Measurements from ENCODE around the gene MANEAL. TPM values are rescaled to one million over a fixed set of nuclear protein-coding genes. Genes with fewer than 3 reads are reported as not detected.

MANEAL gene
- total and polyA plus RNA-seq, 8 donors: 4.3 to 11.2 (median 5.4) TPM

DNA sequence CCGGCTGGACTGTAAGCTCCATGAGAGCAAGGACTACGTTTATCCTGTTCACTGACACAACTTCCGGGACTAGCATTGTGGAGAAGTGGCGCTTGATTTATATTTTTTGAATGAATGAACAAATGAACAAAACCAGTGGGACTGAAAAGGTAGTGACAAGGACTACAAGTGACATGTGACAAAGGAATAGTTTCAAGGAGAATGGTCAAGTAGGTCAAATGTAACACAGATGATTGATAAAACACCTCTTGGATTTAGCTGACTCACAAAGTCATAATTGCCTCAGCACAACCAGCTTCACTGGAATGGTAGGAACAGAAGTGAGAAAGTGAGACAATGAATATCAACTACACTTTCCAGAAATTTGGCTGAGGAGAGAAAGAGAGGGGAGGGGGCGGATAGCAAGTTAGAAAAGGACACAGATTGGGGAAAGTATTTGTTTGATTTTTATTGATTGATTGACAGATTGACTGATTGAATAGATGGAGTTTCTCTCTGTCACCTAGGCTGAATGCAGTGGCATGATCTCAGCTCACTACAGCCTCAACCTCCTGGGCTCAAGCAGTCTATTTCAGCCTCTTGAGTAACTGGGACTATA, 51.5 kb downstream of the MANEAL start:
- Histone ChIP-seq H3K4me1 (peaks cover 0 to 83% of the 10 kb centered on the region in 2 donors), H3K27me3 (no peaks in the 10 kb centered on the region)
- intact Hi-C loops (cut with DNase I): no loop called here

DNA sequence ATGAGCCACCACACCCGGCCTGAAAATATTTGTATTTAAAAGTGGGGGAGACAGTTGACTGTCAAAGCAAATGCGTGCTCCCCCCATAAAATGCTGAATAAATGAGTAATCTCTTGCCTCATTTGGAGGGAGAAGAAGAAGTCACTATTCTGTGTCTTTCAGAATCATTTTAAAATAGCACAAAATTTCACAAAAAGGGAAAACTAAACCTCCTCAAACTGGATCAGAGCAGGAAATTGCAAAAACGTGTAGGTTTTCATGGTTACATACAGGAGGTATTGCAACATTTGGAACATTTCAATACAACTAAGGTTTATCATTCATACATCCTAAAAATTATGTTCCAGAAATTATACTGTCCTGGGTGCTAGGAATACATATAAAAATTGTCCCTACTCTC, 52.1 kb downstream of the MANEAL start:
- H3K27ac ChIP-seq: peak overlapping the region in 1 of 2 donors; percentile 87
- H3K4me1 ChIP-seq: peaks cover 6 to 90% of the 10 kb centered on the region in 2 donors
- DNase-seq (no peak), ATAC-seq (no peak)
- peaks cover 0 to 36% of the 10 kb centered on the region in 2 donors for H3K36me3 ChIP-seq
- no peak for TF ChIP-seq CTCF (IDR thresholded peaks at IDR 0.05)
- H3K27me3 ChIP-seq: no peaks in the 10 kb centered on the region
- intact Hi-C loops (cut with DNase I): no loop called here
- H3K9me3 ChIP-seq: no peaks in the 10 kb centered on the region
- H3K4me3 ChIP-seq: no peak overlapping the region

More for the DNA sequence above, 51.5 kb downstream of the MANEAL start:
- peak overlapping the region in 1 of 2 donors; percentile 87 for H3K27ac ChIP-seq
- no peaks in the 10 kb centered on the region for H3K9me3 ChIP-seq
- ATAC-seq (no peak), DNase-seq (no peak)
- no peak for TF ChIP-seq CTCF (IDR thresholded peaks at IDR 0.05)
- peaks cover 0 to 42% of the 10 kb centered on the region in 2 donors for H3K36me3 ChIP-seq
- no peak overlapping the region for H3K4me3 ChIP-seq

DNA sequence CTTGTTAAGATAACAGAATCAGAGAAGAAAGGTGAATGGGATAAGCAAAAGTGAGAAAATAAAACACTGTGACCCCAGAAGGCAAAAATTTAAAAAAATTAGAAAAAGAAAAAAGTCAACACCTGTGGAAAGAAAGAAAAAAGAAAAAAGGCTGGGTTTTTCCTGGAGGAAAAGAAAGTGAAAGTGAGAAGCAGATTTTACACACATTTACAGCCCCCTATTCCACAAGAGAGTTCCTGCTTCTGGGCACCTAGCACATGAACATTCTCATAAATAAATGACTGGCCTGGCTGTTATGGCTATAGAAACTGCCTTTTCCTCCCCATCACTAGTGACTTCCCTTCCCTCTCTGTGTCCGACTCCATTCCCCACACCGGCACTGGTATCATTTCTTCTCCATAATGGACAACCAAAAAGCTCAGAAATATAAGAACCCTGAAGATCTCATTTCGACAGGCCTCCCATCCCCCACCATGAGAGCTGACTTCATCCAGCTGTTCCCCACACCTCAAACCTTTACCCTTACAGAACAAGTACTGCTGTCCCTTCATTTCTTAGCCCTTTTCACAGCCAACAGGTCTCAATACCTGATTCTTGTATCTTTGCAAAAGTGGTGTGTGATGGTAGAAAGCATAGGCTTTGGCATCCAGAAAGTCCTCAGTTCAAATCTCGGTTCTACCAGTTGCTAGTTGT, 53.1 kb downstream of the MANEAL start:
- intact Hi-C loops (cut with DNase I): no loop called here
- Histone ChIP-seq H3K9me3 (no peaks in the 10 kb centered on the region), H3K27me3 (no peaks in the 10 kb centered on the region), H3K27ac (peak overlapping the region in 1 of 2 donors; percentile 87), H3K4me3 (no peak overlapping the region), H3K36me3 (peaks cover 0 to 26% of the 10 kb centered on the region in 2 donors), H3K4me1 (peaks cover 13 to 97% of the 10 kb centered on the region in 2 donors)
- DNase-seq: no peak
- no peak for ATAC-seq
- no peak for TF ChIP-seq CTCF (IDR thresholded peaks at IDR 0.05)

DNA sequence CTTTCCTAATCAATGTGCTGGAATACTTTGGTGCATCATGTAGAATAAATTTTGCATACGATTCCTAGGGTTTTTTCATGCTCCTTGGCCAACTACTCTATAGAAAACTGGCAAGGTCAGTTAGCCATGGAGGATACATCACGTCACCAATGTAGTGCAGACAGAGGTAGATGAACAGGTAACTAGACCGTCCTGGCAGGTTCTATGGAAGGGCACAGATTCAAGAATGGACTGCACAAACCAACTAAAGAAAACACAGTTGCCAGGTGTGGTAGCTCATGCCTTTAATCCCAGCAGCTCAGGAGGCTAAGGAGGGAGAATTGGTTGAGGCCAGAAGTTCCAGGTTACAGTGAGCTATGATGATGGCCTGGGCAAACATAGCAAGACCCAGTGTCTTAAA, 55.8 kb downstream of the MANEAL start:
- H3K4me3 ChIP-seq: no peak overlapping the region
- DNase-seq: no peak
- H3K27ac ChIP-seq: peak overlapping the region in 1 of 2 donors; percentile 87
- no peak for ATAC-seq
- no peaks in the 10 kb centered on the region for H3K9me3 ChIP-seq
- no peaks in the 10 kb centered on the region for H3K27me3 ChIP-seq
- H3K4me1 ChIP-seq: peaks cover 16 to 99% of the 10 kb centered on the region in 2 donors
- intact Hi-C loops (cut with DNase I): no loop called here
- H3K36me3 ChIP-seq: peaks cover 0 to 31% of the 10 kb centered on the region in 2 donors
- TF ChIP-seq CTCF (IDR thresholded peaks at IDR 0.05): no peak

- H3K36me3 ChIP-seq: peaks cover 0 to 41% of the 10 kb centered on the region in 2 donors
- H3K27me3 ChIP-seq: no peaks in the 10 kb centered on the region
- intact Hi-C loops (cut with DNase I): no loop called here
- ATAC-seq (no peak), DNase-seq (no peak)
- peak overlapping the region in 1 of 2 donors; percentile 1 for H3K4me3 ChIP-seq
- peak overlapping the region in 1 of 2 donors; percentile 87 for H3K27ac ChIP-seq
- peaks cover 16 to 99% of the 10 kb centered on the region in 2 donors for H3K4me1 ChIP-seq
- no peak for TF ChIP-seq CTCF (IDR thresholded peaks at IDR 0.05)
- H3K9me3 ChIP-seq: no peaks in the 10 kb centered on the region
Measured at GRCh38 chr1:37850352-37850955, 56.8 kb downstream of the MANEAL start.
